GM18951 (cell line): Measurements from ENCODE around the gene WFIKKN2.

Source experiments
- POLR2A ChIP-seq: IDR thresholded peaks from 4 replicates; pipeline ENCODE4 v1.6.1; 2011; ENCODE audit warnings: mild to moderate bottlenecking; ENCODE audit not compliant: insufficient read length, insufficient read depth; ENCODE audit errors: extremely low read depth
- in situ Hi-C: fragments of 300-500 bp; cut with MboI; formaldehyde crosslinking; loops from one replicate; pipeline ENCODE4 v1.12.0; 2022; ENCODE audit warnings: low sequenced_read_pairs, mixed read lengths, inconsistent platforms; ENCODE audit not compliant: unreplicated experiment

The WFIKKN2 gene

DNA sequence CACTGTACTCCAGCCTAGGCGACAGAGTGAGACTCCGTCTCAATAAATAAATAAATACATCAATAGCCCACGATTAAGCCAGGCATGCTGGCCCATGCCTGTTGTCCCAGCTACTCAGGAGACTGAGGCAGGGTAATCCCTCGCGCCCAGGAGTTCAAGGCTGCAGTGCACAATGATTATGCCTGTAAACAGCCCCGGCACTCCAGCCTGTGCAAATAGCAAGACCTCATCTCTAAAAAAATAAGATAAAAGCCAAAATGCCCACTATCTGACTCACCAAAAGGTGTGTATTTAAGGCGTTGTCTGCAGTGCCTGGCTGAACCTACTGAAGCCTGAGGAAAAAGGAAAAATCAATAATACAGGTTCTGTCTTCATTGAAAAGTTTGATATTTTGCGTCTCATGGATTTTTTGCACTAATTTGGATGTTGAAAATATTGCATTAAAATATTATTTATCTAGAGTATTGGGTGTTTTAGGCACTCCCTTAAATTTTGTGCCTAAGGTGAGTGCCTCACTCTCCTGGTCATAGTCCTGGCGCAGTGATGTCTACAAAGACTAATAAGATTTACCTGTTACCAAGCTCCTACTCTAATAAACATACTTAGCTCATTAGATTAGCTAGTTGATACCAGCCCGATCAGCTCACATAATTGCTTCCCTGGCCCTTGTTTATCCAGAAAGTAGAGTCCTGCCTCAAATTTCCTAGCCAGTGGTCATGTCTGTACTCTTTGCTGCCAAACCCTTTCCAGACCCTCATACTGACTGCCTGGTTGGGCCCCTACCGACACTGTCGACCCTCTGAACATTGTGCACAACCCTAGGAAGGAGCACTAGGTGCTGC lies 55.5 kb downstream of the WFIKKN2 start:
- in situ Hi-C loops, result no loop called here
- TF ChIP-seq POLR2A, result no peak

DNA sequence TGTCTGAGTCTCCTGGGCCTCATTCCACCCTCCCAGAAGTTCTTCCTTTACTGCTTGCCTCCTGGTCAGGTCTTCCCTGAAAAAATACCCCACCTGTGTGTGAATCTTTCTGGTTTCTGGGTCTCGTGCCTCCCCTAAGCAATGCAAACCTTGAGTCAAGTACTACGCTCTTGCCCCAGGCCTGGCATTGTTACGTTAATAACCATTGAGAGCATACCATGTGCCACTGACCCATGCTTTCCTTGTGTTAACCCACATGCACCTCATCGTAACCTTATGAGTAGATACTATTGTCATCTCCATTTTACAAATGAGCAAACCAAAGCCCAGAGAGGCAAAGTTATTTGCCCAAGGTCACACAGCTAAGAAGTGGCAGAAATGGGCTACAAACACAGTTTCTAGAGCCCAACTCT lies 56.2 kb downstream of the WFIKKN2 start:
- TF ChIP-seq POLR2A, result no peak
- in situ Hi-C loops, result no loop called here
